ENCODE measurements around the gene RAD51D.

RAD51D gene

DNA sequence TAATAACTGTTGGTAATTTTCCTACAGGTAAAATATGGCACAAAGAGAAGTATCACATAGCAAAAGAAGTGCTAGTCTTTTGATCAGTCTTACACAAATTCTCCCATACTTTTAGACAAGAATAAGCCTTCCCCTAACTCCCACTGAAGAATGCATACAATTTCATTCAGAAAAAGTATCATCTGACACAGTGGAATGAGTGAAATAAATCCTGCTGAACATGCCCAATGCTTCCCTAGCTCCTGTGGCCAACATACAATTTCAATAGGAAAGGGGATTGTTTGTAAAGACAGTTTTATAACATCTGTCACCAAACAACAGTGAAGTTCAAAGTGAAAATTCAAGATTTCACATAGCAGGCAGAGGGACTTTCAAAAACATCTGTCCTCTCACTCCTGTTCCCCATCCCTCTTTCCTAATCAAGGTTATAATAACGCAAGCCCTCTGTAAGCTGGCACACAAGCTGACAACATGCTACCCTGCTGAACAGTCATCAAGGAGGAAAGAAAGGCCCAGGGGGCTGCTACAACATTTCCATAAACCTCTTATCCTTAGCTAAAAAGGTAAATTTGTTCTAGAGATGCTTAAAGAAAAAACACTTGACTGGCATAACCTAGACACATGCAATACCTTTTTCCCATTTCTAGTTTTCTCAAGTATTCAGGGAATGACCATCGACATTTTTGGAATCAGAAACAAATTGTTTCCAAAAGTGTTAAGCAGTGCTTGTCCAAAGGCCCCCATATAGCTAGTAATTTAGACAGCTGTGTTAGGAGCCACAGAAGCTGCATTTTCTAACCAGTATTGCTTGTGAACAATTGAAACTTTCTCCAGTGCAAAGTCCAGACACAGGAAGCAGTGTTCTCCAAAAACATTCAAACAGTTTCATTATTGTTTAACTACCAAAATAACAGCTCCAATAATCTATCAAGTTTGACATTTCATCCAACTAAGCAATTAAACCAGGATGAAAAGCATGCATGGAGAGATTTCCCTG lies 44.7 kb downstream of the RAD51D start:
- H3K4me1 ChIP-seq (ENCODE audit: control insufficient read depth, insufficient read depth, low read length), result peaks cover 9% of the 10 kb centered on the region; the same call in 1 of the 2 replicates
- no peak overlapping the region for H3K4me3 ChIP-seq (ENCODE audit: low read depth, low read length)
- peak; percentile 17; the same call in 1 of the 2 replicates for TF ChIP-seq PRDM1 (tag by site-specific recombination; IDR thresholded peaks at IDR 0.05)
- TF ChIP-seq ZFP3 (tag by site-specific recombination; IDR thresholded peaks at IDR 0.05; ENCODE audit: low read depth), result no peak
- TF ChIP-seq WT1 (tag by site-specific recombination; IDR thresholded peaks at IDR 0.05), result no peak
- no peak for TF ChIP-seq ZNF660 (tag by site-specific recombination; IDR thresholded peaks at IDR 0.05)
- no peak overlapping the region for H3K27ac ChIP-seq (ENCODE audit: extremely low read depth, low read depth, low read length)
- ChIA-PET CTCF (interaction anchor here (0.6 to 2.1 kb wide), 6 partner anchors 9 to 53 kb away, joined by 3 to 9 read pairs (median 3); partner anchors contain the start of gene RFFL), POLR2A (no interaction called here)
- H3K36me3 ChIP-seq (ENCODE audit: control insufficient read depth in 2 of 2, insufficient read depth in 1 of 2, low read length in 2 of 2), result no peaks in the 10 kb centered on the region
- no peaks in the 10 kb centered on the region for H3K9me3 ChIP-seq (ENCODE audit: control insufficient read depth, insufficient read depth, low read depth, low read length)

- peaks cover 9% of the 10 kb centered on the region; the same call in 1 of the 2 replicates for H3K4me1 ChIP-seq (ENCODE audit: control insufficient read depth, insufficient read depth, low read length)
- ChIA-PET CTCF (interaction anchor here (1.0 to 2.1 kb wide), 4 partner anchors 10 to 530 kb away, joined by 3 to 9 read pairs (median 6); partner anchors contain the start of gene RFFL), POLR2A (no interaction called here)
- H3K36me3 ChIP-seq (ENCODE audit: control insufficient read depth in 2 of 2, insufficient read depth in 1 of 2, low read length in 2 of 2), result no peaks in the 10 kb centered on the region
- H3K9me3 ChIP-seq (ENCODE audit: control insufficient read depth, insufficient read depth, low read depth, low read length), result no peaks in the 10 kb centered on the region
- H3K4me3 ChIP-seq (ENCODE audit: low read depth, low read length), result no peak overlapping the region
- no peak for TF ChIP-seq ZNF280D (tag by site-specific recombination; IDR thresholded peaks at IDR 0.05)
- no peak for TF ChIP-seq ZBTB20 (tag by site-specific recombination; IDR thresholded peaks at IDR 0.05)
- TF ChIP-seq BCL11B (tag by site-specific recombination; IDR thresholded peaks at IDR 0.05; ENCODE audit: low read depth), result no peak
- no peak for TF ChIP-seq HOXC10 (CRISPR knock-in tag; IDR thresholded peaks at IDR 0.05)
- no peak for TF ChIP-seq ZFP37 (tag by site-specific recombination; IDR thresholded peaks at IDR 0.05)
- TF ChIP-seq ZNF221 (tag by site-specific recombination; IDR thresholded peaks at IDR 0.05; ENCODE audit: borderline replicate concordance), result no peak
- TF ChIP-seq GLI2 (tag by site-specific recombination; IDR thresholded peaks at IDR 0.05; ENCODE audit: borderline replicate concordance, low read depth), result no peak
- no peak for TF ChIP-seq ZNF350 (tag by site-specific recombination; IDR thresholded peaks at IDR 0.05)
- no peak overlapping the region for H3K27ac ChIP-seq (ENCODE audit: extremely low read depth, low read depth, low read length)
These were observed 45.6 kb downstream of the RAD51D start for GRCh38 chr17:35073991-35074627.

- peaks cover 9% of the 10 kb centered on the region; the same call in 1 of the 2 replicates for H3K4me1 ChIP-seq (ENCODE audit: control insufficient read depth, insufficient read depth, low read length)
- CTCF ChIA-PET, result interaction anchor here (1.4 to 2.1 kb wide), 2 partner anchors 9 to 529 kb away, joined by 4 to 9 read pairs; partner anchors contain the start of gene RFFL
- no peak overlapping the region for H3K27ac ChIP-seq (ENCODE audit: extremely low read depth, low read depth, low read length)
- no peaks in the 10 kb centered on the region for H3K9me3 ChIP-seq (ENCODE audit: control insufficient read depth, insufficient read depth, low read depth, low read length)
- POLR2A ChIA-PET, result no interaction called here
- no peak overlapping the region for H3K4me3 ChIP-seq (ENCODE audit: low read depth, low read length)
- H3K36me3 ChIP-seq (ENCODE audit: control insufficient read depth in 2 of 2, insufficient read depth in 1 of 2, low read length in 2 of 2), result no peaks in the 10 kb centered on the region
- no peak for TF ChIP-seq YY2 (tag by site-specific recombination; IDR thresholded peaks at IDR 0.05)
- TF ChIP-seq, protein P1, sequence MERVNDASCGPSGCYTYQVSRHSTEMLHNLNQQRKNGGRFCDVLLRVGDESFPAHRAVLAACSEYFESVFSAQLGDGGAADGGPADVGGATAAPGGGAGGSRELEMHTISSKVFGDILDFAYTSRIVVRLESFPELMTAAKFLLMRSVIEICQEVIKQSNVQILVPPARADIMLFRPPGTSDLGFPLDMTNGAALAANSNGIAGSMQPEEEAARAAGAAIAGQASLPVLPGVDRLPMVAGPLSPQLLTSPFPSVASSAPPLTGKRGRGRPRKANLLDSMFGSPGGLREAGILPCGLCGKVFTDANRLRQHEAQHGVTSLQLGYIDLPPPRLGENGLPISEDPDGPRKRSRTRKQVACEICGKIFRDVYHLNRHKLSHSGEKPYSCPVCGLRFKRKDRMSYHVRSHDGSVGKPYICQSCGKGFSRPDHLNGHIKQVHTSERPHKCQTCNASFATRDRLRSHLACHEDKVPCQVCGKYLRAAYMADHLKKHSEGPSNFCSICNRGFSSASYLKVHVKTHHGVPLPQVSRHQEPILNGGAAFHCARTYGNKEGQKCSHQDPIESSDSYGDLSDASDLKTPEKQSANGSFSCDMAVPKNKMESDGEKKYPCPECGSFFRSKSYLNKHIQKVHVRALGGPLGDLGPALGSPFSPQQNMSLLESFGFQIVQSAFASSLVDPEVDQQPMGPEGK (tag by site-specific recombination; IDR thresholded peaks at IDR 0.05), result no peak
- no peak for TF ChIP-seq ZNF677 (tag by site-specific recombination; IDR thresholded peaks at IDR 0.05)
- no peak for TF ChIP-seq SETDB1 (IDR thresholded peaks at IDR 0.05; ENCODE audit: insufficient read length, low read length)
- no peak for TF ChIP-seq ZNF174 (tag by site-specific recombination; IDR thresholded peaks at IDR 0.05)
- TF ChIP-seq ZNF394 (tag by site-specific recombination; IDR thresholded peaks at IDR 0.05; ENCODE audit: borderline replicate concordance), result no peak
- no peak for TF ChIP-seq SALL2 (tag by site-specific recombination; IDR thresholded peaks at IDR 0.05; ENCODE audit: borderline replicate concordance)
- no peak for TF ChIP-seq ZNF274 (IDR thresholded peaks at IDR 0.05; ENCODE audit: low read length)
- TF ChIP-seq ZNF274 (tag by site-specific recombination; IDR thresholded peaks at IDR 0.05; ENCODE audit: borderline replicate concordance), result no peak
- TF ChIP-seq ZNF133 (tag by site-specific recombination; IDR thresholded peaks at IDR 0.05), result no peak
- TF ChIP-seq ZNF423 (tag by site-specific recombination; IDR thresholded peaks at IDR 0.05), result no peak
- no peak for TF ChIP-seq ZNF157 (tag by site-specific recombination; IDR thresholded peaks at IDR 0.05)
- no peak for TF ChIP-seq ZNF302 (tag by site-specific recombination; IDR thresholded peaks at IDR 0.05; ENCODE audit: low read depth)
These were observed 46.4 kb downstream of the RAD51D start for GRCh38 chr17:35073183-35073790.
